Measurements from ENCODE around the gene STARD5. TPM values are rescaled to one million over a fixed set of nuclear protein-coding genes. Genes with fewer than 3 reads are reported as not detected.

Gene STARD5
- total and polyA plus RNA-seq, 2 of the 4 experiments (the other 2 are of a cell fraction), result 5.0 to 22.8 TPM

GRCh38 chr15:81281456-81281735, 42.5 kb downstream of the STARD5 start:
- Histone ChIP-seq H3K36me3 (ENCODE audit: control insufficient read depth, insufficient read depth, low read length) (peaks cover 24% of the 10 kb centered on the region; the same call in 1 of the 2 replicates), H3K9me3 (ENCODE audit: control insufficient read depth, insufficient read depth, low read length) (peaks cover 3% of the 10 kb centered on the region; the same call in 1 of the 2 replicates), H3K4me3 (ENCODE audit: insufficient read depth, low read depth, low read length) (no peak overlapping the region), H4K20me1 (ENCODE audit: insufficient read depth, low read length) (no peaks in the 10 kb centered on the region), H2AK5ac (ENCODE audit: low read depth, low read length) (no peak overlapping the region), H3K23ac (ENCODE audit: low read depth, low read length) (no peak overlapping the region), H3K27ac (ENCODE audit: insufficient read depth, low read length) (no peak overlapping the region), H3K79me1 (ENCODE audit: low read depth in 1 of 2, low read length in 2 of 2) (no peaks in the 10 kb centered on the region), H2AFZ (replicated peaks; ENCODE audit: low read length, poor library complexity) (no peak overlapping the region), H2BK120ac (ENCODE audit: low read depth, low read length) (no peak overlapping the region), H3K56ac (ENCODE audit: extremely low read depth, insufficient read depth, low read length) (no peak overlapping the region), H3K4me1 (ENCODE audit: control insufficient read depth, insufficient read depth, low read length) (no peaks in the 10 kb centered on the region; the same call in 1 of the 2 replicates), H3K9ac (ENCODE audit: low read depth, low read length) (no peak overlapping the region), H3K18ac (ENCODE audit: low read depth, low read length) (no peak overlapping the region), H2BK5ac (ENCODE audit: low read depth, low read length, poor library complexity, severe bottlenecking) (no peak overlapping the region), H2BK15ac (ENCODE audit: low read depth, low read length) (no peak overlapping the region), H3K4me2 (ENCODE audit: low read depth, low read length) (no peak overlapping the region), H3K4ac (ENCODE audit: low read depth, low read length) (no peak overlapping the region), H3K27me3 (ENCODE audit: control insufficient read depth, insufficient read depth, low read length) (no peaks in the 10 kb centered on the region), H4K5ac (ENCODE audit: low read depth, low read length) (no peak overlapping the region), H3K9me1 (ENCODE audit: insufficient read depth, low read length) (no peaks in the 10 kb centered on the region), H2AK9ac (replicated peaks; ENCODE audit: low read depth, low read length, poor library complexity) (no peak overlapping the region), H2BK20ac (ENCODE audit: low read depth, low read length) (no peak overlapping the region), H3K14ac (replicated peaks; ENCODE audit: low read depth, low read length) (no peak overlapping the region), H4K8ac (ENCODE audit: low read depth in 2 of 2, low read length in 2 of 2) (no peak overlapping the region), H4K91ac (ENCODE audit: insufficient read depth, low read depth, low read length) (no peak overlapping the region)
- BruUV-seq (replicated peaks), result no TSS peak
- CTCF ChIA-PET, result no interaction called here
- no CpG with 5 or more reads among the region's 3 CpGs for WGBS, 2 experiments (ENCODE audit: extremely low coverage in 2 of 2, insufficient read length in 1 of 2)
- ATAC-seq (ENCODE audit: low read depth), result no peak
- TF ChIP-seq MAFK (IDR thresholded peaks at IDR 0.05; ENCODE audit: low read depth, low read length) (no peak), RCOR1 (IDR thresholded peaks at IDR 0.05; ENCODE audit: insufficient replicate concordance, low read length) (no peak), RAD21 (IDR thresholded peaks at IDR 0.05; ENCODE audit: low read length) (no peak), SMC3 (IDR thresholded peaks at IDR 0.05; ENCODE audit: low read depth, low read length) (no peak)
- in situ Hi-C loops (cut with MboI; ENCODE audit: low sequenced_read_pairs) (loop anchor here (5.0 kb wide), 1 partner anchor 121 kb away; no protein-coding TSS in a partner anchor), dilution Hi-C loops (cut with HindIII; ENCODE audit: low sequenced_read_pairs, unreplicated experiment) (no loop called here), intact Hi-C loops (cut with micrococcal nuclease) (no loop called here)
- POLR2A ChIA-PET (ENCODE audit: unreplicated experiment), result no interaction called here
- DNase-seq, result no peak

Measured in IMR-90 (cell line).